Fibroblast of the aortic adventitia (primary cell): ENCODE measurements around the gene LHFPL3. TPM values are rescaled to one million over a fixed set of nuclear protein-coding genes. Genes with fewer than 3 reads are reported as not detected.
"Not testable (repeated sequence)": the region's sequence is repeated elsewhere in the genome, so short reads cannot be mapped to it uniquely, and the experiment has no call there.

ENCODE experiments used
- DNase-seq: peaks from one replicate; pipeline ENCODE4 v3.0.0-alpha.2; 2010; ENCODE audit warnings: low read depth
- H3K4me3 ChIP-seq: 2 replicates; pipeline ENCODE4 v1.5.1; 2011; ENCODE audit warnings: low read depth, mild to moderate bottlenecking, control low read depth, low read length, moderate library complexity
- CTCF ChIP-seq: IDR thresholded peaks from 2 replicates; pipeline ENCODE4 v1.5.1; 2011; ENCODE audit warnings: mild to moderate bottlenecking, low read length, control low read depth, inconsistent platforms; ENCODE audit not compliant: insufficient read depth
- total RNA-seq: library from RNA; depleted of rRNA; stranded (reverse); fragments of >200 nt; gene quantifications from 2 replicates; pipeline ENCODE4 v1.2.3, GENCODE V29; 2012; ENCODE audit warnings: low replicate concordance

Gene LHFPL3
- total RNA-seq, 1 donor: not detected

GRCh38 chr7:104929921-104930320 lies 601.5 kb downstream of the LHFPL3 start:
- no peak for DNase-seq
- H3K4me3 ChIP-seq: no peak overlapping the region
- TF ChIP-seq CTCF: no peak

- TF ChIP-seq CTCF: no peak
- no peak for DNase-seq
- no peak overlapping the region for H3K4me3 ChIP-seq
These were observed 602.9 kb downstream of the LHFPL3 start for GRCh38 chr7:104931181-104931781.

- H3K4me3 ChIP-seq: no peak overlapping the region
- no peak for DNase-seq
- no peak for TF ChIP-seq CTCF
These were observed 604.6 kb downstream of the LHFPL3 start for GRCh38 chr7:104933022-104933421.

GRCh38 chr7:104933521-104933988 lies 605.2 kb downstream of the LHFPL3 start:
- TF ChIP-seq CTCF: no peak
- no peak for DNase-seq
- H3K4me3 ChIP-seq: no peak overlapping the region

- no peak overlapping the region for H3K4me3 ChIP-seq
- no peak for DNase-seq
- no peak for TF ChIP-seq CTCF
These were observed 606.3 kb downstream of the LHFPL3 start for GRCh38 chr7:104934665-104935064.

- DNase-seq: no peak
- no peak for TF ChIP-seq CTCF
- H3K4me3 ChIP-seq: no peak overlapping the region
These were observed 606.9 kb downstream of the LHFPL3 start for GRCh38 chr7:104935276-104935675.

GRCh38 chr7:104936546-104936945 lies 608.1 kb downstream of the LHFPL3 start:
- DNase-seq: no peak
- H3K4me3 ChIP-seq: no peak overlapping the region
- no peak for TF ChIP-seq CTCF

GRCh38 chr7:104937489-104937888 lies 609.1 kb downstream of the LHFPL3 start:
- DNase-seq, H3K4me3 ChIP-seq: not testable (repeated sequence)
